Stimulated activated CD8-positive, alpha-beta memory T cell treated with anti-CD3 and anti-CD28 coated beads, Interleukin-7, amount 100 ng/mL, for 4 hours (primary cell): Measurements from ENCODE around the gene SALL1.

Source experiments
- DNase-seq, 2 donors: peaks; one replicate each; pipeline ENCODE4 v3.0.0-alpha.2; 2020; ENCODE audit warnings: low read depth in 2 of 2

SALL1 gene

DNA sequence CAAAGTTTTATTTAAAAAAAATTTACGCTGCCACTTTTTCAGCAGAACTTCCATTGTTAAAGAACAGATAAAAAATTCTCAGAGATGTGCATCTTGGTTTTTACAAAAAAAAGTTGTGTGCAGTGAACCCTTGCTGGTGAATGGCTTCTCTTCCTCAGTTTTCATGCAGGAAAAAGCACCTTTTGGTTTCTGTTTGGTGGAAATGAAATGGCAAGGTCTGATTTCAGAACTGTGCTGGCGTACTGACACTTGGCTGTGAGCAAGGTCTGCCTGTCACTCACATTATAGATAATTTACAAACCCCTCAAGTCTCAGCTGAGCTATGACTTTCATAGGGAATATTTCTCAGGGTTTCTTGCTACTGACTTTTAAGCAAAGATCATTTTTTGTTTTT, 5.7 kb upstream of the SALL1 start:
- DNase-seq: no peak

DNA sequence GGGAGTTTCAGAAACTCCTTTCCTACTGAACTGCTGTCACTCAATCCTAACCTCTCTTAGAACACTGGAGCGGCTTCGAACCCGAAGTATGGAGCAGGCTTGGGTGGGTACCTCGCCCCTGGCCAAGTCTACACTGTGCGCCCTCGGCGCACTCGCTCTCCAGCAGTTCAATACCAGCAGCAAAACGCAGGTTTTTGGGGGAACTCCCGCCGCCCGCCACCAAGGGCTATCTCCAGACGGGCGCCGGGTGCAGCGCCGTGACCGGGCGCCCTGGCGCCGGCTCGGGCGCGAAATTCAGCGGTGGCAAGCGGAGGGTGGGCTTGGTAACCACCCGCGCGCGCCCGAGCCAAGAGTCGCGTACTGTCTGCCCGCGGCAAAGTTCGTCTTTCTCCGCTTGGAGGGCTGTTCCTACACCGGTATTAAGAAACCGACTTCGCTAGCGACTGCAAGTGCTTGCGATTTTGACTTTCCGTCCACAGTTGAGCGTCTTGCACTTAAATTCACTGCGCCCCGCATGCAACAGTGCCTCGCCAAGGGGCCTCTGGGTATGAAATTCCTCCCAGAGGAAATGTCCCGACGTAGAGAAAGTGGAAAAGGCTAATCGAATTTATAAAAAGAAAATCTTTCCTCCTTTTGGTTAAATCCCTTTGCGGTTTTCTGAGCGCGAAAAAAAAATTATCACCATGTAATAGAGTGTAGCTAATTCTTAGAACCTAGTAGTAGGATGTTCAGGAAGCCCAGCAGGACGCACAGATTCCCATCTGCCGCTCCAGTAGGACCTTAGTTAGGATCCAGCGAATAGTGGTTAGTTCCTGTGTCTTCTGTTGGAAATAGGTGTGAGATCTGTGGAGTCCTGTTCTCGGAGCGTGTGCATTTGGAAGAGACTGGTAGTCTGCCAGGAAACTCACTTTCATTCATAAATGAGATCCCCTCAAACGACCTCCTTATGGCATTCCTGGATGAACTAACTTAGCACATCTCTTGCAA, 5.0 kb upstream of the SALL1 start:
- DNase-seq: no peak

DNA sequence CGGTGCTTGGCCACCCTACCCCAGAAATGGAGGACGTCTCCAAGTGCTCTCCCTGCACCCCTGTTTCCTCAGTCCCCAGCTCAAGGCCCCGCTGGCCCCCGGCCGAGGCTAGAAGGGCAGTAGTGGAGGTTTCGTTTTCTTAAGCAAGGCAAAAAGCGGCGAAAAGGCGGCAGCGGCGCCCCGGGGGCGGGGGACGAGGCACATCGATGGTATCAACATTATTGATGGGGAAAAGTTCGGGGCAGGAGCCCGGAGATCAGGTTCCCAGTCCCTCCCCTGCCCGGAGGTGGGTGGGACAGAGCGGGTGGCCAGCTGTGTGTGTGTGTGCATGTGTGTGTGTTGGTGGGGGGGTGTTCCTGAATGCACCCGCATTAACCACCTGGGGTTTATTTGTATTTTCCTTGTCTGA, 4.1 kb upstream of the SALL1 start:
- DNase-seq: no peak

DNA sequence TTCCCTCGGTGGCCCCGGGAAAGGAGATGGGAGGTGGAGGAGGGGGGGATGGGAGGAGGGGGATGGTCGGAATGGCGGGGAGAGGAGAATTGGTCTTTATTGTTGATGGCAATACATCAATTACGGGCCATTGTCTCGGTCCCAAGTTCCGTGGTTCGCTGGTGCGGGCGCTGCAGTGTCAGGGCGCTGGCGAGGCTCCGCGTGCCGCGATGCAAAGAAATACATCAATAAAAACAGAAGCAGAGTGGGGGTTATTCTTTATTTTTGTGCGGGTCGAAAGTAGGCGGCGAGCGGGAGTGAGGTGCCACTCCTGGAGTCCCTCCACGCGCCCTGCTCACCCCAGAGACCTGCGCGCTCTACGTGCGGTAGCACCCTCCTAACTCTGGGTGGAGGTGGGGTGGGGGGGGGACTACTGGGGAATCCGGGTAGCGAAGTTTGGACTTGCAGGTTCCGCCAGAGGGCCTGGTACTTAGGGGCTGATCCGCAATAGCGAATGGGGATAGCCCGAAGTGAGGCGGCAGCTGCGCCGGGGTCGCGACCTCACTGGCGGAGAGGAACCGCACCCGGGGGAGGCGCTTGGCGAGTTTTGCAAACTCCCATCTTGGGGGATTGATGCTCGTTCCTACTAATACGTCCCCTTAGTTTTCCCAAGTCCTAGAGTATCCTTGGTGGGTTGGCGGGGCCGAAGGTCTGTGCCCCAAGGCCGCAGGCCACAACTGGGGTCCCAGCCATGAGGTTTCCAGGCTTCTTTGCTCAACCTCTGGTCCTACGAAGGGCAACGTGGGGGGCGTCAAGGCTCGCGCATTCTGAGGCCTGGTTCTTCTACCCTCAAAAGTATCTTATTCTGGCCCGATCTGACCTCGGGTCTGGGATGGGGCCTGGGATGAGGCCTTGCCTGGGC, 3.5 kb upstream of the SALL1 start:
- DNase-seq: no peak

DNA sequence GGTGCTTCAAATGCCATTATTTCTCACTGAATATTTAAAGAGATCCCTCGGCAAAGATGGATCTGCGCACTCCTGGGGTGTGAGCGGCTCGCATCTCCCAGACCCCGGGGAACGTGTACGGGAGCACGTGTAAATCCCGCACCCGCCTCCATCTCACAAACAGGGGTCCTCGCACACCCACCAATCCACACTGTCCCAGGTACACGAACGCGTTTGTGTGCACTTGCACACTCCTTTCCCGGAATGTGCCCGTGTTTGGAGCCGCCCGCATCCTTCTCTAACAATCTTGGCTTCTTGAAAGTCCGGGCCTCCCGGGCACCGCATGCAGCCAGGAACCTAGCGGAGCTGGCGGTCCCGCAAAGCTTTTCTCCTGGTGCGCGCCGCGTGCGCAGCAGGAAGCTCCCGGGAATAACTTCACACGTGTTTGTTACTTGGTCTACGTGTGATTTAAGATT, 2.5 kb upstream of the SALL1 start:
- no peak for DNase-seq

DNA sequence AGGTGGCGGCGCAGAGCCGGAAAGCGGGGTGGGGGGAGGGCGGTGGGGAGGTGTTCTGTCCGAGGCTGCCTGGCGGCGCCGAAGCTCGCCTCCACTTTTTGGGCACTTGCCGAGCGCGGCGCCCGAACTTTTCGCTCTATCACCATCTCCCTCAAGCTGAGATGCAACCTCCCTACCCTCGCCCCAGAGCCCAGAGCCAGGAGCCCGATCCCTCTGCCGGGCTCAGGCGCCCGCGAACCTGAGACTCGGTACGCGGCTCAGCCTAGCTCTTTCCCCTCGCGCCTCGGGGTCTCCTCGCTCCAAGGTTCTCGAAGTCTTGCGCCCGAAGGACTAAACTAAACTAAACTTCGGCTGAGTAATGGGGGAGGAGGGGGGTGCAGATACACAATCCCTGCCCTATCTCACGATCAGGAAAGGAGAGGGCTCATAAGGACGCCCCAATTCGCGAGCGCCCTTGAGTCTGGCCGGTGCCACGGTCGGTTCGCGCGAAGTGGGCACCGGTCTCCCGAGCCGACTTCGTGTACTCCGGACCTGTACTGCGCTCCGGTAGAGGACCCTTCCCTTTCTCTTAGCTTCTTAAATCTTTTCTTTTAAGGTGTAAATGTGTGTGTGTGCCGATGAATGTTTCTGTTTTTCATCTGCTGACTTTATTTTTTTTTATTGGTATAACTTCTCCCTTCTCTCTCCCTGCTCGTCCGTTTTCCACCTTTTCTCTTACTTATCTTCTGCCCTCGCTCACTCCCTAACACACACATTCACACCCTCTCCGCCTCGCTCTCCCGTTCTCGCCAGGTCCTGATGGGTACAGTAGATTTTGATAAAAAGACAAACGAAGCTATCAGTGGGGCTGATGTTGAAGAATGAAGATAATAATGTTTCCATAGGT, 1.9 kb upstream of the SALL1 start:
- DNase-seq: no peak

DNA sequence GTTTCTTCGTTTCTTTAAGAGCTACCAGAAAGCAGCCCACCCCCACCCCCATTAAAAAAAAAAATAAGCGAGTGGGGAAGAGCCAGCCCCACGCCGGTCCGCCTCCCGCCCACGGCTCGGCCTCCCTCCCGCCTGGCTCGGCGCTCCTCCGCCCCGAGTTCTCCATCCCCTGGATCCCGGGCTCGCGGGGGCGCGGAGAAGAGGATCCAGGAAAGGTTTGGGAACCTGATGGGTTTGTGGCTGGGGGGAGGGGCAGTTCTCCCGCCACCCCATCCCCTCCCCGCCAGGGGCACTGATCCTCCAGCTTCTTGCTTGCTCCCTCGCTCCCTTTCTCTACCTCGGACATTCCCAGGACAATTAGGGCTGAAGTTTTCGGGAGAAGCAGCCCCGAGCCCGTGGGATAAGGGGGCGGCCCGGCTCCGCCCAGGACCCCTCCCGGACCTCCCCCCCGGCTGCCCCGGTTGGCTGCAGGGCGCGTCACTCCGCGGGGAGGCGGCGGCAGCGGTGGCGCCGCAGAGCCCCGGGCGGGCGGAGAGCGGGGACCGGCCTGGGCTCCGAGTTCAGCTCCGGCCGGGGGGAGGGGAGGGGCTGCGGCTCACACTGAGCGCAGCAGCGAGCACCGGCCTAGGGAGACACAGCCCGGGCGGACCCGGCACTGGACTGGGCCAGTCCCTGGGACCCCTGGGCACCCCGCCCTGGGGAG, 1.0 kb upstream of the SALL1 start:
- no peak for DNase-seq

DNA sequence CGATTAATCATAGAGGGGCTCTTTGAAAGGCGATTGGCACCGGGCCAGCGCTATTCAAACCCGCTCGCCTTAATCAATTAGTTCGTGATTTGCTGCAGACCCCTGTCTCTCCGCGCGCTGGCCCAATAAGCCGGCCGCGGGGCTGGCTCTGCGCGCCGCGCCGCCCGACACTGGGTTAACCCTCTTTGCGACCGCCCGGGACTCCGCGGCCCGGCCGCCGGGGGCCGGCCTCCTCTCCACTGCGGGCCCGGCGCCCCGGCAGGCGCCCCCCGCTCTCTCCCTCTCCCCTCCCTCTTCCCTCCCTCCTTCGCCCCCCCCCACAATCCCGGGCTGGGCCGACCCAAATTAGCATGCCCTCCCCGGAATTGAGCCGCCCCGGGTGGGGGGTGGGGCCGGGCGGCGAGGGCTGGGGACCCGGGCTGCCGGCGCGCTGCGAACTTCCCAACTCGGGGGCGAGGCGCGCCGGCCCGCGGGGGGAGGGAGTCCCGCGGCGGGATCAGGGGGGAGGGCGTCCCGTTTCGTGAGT, 428 bp upstream of the SALL1 start:
- no peak for DNase-seq

DNA sequence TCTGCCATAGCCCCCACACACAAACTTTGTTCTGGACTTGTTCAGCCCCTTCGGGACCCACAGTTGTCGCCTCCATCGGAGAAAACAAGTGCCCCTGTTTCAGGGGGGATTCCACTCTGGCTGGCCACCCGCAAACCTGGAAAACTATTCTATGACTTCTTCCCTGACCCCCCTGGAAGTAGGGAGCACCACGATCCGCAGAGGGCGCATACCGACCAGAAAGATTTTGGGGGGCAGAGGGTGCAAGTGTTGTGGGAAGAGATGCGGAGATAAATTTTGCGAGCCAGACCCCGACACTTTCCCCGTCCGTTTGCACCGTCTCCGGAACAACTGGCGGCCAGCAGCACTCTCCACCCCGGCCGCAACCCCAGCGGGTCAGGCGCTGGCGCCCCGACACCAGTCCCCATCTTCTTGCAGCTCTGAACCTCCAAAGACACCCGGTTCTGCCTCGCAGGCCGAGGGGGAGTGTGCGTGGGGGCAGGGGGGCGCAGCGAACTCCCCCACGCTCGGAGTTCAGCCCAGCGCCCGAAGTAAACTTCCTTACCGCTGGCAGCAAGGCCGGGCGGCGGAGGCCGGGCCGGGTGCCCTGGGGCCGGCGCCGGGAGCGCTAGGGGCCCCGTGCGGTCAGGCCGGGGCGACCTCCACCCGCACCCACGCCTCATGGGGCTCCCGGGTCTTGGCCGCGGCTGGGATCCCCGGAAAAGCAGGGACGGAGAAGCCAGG, 744 bp downstream of the SALL1 start:
- DNase-seq: no peak

DNA sequence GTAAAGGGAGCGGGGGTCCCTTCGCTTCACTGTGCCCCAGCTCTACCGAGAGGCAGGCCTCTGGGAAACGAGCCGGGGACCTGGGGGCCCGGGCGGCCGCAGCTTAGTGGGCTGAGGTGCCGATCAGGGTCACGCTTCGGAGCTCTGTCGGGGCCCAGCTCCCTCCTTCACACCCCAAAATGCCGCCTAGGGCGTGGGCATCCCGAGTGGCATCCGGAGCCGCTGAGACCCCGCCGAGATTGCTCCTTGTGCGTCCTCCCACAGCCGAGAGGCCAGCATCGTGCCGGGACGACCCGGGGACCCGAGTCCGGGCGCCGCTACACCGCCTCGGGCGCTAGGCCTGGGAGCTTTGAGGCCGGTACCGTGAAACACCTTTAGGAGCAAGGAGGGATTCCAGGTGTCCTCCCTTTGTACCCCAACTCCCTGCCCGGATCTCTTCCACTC, 1.3 kb downstream of the SALL1 start:
- no peak for DNase-seq

DNA sequence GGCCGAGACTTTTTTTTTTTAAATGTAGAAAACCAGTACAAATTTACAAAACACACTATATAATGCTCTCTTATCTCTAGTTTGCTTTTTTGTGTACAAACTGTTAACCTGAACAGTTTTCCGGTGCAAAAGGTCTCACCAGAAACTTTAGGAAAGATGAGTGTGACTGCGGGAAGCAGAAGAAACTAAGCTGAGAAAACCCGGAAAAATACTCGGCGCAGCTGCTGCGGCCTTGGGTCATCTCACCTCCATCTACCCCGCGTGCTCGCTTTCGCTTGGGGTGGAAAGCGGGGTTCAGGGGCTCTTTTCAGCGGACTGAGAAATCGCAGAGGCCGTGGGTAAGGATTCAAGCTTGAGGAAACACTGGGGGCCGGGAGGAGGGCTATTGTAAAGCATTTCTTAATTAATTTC, 1.8 kb downstream of the SALL1 start:
- DNase-seq: no peak

DNA sequence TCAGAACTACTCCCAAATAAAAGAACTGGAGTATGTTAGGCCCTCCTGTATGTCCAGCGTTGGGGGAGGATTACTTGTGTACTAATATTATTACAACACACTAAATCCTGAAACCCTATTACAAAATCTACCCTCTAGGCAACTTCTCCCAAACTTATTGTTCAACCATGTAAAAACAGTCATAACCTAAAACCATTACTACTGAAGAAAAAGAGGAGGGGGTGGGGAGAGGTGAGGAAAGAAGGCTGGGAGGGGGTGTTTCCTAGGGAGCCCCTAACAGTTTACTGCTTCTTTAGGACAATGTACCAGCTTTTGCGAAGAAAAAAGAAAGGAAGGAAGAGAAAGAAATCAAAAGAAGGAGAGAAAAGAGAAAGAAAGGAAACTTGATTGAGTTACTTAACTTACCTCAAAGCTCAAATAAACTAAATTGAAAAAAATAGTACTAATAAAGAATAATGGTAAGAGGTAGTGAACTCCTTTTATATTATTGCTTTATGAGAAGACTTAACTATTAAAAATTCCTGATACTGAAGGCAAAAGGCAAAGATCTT, 2.3 kb downstream of the SALL1 start:
- DNase-seq: no peak

DNA sequence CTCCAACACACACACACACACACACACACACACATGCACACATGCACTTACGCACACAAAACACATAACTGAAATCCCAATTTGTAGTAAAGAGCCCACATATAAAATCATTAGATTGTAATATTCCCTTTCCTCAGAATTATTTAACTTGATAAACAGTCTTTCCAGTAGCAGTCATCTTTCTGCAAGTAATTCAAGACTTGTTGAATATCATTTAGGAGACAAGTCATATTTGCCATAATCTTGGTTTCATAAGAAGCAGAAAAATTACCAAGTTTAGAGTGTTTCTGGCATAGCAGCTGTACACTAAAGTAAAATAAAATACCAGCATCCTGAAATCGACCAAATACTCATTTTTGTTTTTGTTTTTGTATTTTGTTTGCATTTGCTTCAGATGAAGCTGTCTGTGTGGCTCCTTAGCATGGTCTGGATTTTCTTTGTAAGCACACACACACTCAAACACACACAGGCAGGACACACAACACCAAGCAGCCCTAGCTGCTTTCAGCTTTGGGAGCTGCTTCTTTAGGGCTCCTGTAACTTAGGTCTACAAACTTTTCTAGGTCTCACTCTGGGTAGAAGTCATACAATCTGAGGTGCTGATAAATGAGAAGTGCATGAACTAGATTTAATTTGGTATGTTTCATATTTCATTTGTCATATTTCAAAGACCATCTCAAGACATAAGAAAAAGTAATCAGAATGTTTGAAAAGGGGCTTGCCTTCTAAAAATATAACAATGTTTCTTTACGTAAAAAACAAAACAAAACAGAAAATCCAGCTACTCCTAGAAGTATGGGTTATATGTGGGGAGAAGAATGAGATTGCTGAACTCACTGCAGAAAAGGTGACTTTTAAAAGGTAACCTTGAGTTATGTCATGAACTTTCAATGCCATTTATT, 3.0 kb downstream of the SALL1 start:
- DNase-seq: no peak

DNA sequence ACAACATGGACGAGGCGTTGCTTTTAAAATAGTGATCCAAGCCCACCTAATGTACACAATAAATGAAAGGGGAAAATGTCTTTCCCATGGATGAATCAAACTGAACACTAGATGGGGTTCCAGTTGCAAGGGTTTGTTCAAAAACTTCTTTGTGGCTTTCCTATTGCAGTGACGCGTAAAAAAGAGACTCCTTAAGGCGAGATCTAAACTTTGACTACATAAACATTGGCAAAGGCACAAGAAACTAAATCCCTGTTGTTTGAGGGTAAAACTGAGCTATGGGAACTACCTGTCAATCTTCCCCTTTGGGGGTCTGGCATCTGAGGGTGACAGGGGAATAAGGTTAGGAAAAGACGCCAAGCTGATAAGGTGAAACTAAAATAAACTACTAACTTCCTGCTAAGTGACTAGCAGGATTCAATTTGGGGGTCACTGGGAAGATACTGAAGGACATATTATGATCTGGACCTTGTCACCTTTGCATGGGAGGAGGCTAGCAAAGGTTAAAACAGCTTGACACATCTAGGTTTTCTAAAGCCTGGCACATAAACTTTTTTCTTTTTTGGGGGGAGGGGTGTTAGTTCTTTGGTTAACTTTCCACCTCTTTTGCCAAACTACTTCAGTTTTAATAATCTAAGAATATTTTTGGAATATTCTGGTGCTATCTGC, 4.7 kb downstream of the SALL1 start:
- no peak for DNase-seq

DNA sequence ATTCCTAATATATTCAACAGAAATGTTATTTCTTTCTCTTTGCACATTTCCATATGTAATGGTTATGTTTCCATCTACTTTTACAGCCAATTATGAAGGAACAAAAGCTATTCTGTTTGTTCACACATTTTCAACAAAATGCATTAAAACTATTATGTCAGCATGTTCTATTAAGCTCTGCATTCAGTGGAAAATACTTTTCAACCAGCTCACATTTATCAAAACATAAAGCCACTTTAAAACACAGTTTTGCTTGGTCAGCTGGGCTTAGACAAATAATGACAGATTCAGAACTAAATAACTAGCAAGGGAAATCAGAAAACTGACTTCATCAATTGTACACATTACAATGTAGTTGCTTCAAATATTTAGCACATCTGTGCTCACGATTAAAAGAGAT, 6.9 kb downstream of the SALL1 start:
- no peak for DNase-seq

DNA sequence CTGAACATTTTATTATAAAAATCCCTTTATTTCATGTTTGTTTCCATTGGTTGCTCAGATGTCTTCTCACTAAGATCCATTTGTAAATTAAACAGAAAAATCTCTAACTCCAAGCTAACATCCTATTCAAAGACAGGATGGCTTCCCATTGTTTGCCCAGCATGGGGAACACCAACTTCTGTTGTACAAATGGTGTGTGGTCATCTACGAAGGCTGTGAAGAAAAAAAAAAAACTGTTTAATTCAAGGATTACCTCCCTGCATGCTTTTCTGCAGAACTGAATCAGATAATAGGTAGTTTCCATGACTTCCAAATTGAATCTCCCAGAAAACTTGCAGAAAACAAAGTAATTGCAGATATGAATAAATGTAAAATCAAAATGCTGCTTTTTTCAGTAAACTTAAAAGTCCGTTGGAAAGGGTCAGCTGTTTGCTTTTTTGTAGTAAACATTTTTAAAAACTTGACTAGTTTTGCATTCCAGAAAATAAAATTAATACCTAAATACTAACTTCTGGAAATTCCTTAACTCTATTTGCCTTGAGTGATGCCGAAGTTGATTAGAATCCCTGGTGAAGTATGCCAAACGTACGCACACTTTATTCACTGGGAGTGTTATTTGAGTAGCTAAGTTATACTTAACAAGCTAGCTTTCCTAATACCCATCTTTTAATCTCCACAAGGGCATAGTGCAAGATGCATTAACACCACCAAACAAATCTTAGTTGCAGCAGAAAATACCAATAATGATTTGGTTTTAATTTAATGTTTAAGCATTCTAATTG, 7.7 kb downstream of the SALL1 start:
- no peak for DNase-seq

DNA sequence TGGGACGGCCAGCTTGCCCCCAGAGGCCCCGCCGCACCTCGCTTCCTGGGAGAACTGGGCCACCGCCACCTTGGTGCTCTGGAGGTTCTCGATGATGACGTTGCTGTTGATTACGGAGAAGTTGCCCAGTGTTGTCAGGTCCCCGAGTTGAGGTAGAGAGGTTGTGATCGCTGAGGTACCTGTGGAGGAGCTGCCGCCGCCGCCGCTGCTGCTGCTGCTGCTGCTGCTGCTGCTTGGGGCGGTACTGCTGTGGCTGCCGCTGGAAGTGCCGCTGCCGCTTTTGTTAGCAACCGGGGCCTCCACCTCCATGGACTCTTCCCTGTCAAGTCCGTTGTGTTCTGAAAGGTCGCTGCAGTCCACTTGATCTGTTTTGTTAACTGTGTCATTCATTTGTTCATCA, 9.5 kb downstream of the SALL1 start:
- no peak for DNase-seq
